Peyer's patch (tissue), 4 donors: ENCODE results near the gene FOXP4. TPM values are rescaled to one million over a fixed set of nuclear protein-coding genes. Genes with fewer than 3 reads are reported as not detected.

Experiments used
- DNase-seq, 3 donors: peaks; one replicate each; pipeline ENCODE4 v3.0.0-alpha.2; 2017 to 2019
- H3K27ac ChIP-seq, 4 donors: fragments of 200-600 bp; sonication (generic); one replicate each; pipeline ENCODE4 v1.5.1; 2016 to 2019
- H3K27me3 ChIP-seq, 2 donors: fragments of 200-600 bp; sonication (generic); one replicate each; pipeline ENCODE4 v1.5.1; 2019
- H3K36me3 ChIP-seq, 3 donors: fragments of 200-600 bp; sonication (generic); one replicate each; pipeline ENCODE4 v1.5.1; 2016 to 2019
- H3K4me1 ChIP-seq, 4 donors: fragments of 200-600 bp; sonication (generic); one replicate each; pipeline ENCODE4 v1.5.1; 2016 to 2019
- H3K4me3 ChIP-seq, 4 donors: fragments of 200-600 bp; sonication (generic); 1 replicate in 3 of 4; 2 replicates in 1 of 4; pipeline ENCODE4 v1.5.1; 2016 to 2019; ENCODE audit warnings: mild to moderate bottlenecking in 1 of 4
- H3K9me3 ChIP-seq, 4 donors: fragments of 200-600 bp; sonication (generic); one replicate each; pipeline ENCODE4 v1.5.1; 2016 to 2019; ENCODE audit warnings: mild to moderate bottlenecking in 1 of 4
- POLR2A ChIP-seq, 2 donors: fragments of 450-650 bp; IDR thresholded peaks; one replicate each; pipeline ENCODE4 v1.5.1; 2017; ENCODE audit warnings: antibody characterized with exemption in 2 of 2, mild to moderate bottlenecking in 2 of 2, moderate library complexity in 2 of 2
- total RNA-seq, 4 donors: library from RNA; depleted of rRNA; stranded (reverse); fragments of >200 nt; gene quantifications; one replicate each; pipeline ENCODE4 v1.1.0, GENCODE V29; 2016
- TF ChIP-seq, protein P1 (sequence below), 6 experiments: fragments of 450-650 bp in 4 of 6; fragments of 200-600 bp in 2 of 6; sonication (generic) in 1 of 6; IDR thresholded peaks; one replicate each; pipeline ENCODE4 v1.5.1; 2017 to 2019; ENCODE audit warnings: antibody characterized with exemption in 6 of 6, mild to moderate bottlenecking in 3 of 6, moderate library complexity in 1 of 6

The FOXP4 gene
- total RNA-seq, 4 donors from 2014 or later: 13.2 to 36.5 (median 20.0) TPM

DNA sequence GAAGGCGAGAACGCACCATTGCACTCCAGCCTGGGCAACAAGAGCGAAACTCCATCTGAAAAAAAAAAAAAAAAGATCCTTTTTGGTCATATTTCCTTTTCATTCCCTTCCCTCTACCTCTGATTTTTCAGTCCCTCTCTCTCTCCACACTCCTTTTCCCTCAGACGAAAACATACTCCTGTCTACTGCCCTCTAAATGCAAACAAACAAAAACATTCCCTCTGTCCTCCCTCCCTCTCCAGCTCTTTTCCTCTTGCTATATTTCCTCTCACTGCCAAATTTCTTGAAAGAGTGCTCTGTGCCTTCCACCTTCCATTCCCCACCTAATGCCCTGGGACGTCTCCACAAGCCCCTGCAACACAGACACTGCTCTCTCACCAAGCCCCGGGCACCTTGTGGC, 77.1 kb downstream of the FOXP4 start:
- Histone ChIP-seq H3K4me3 (no peak overlapping the region), H3K27ac (no peak overlapping the region), H3K9me3 (peaks cover 0 to 5% (median 0%) of the 10 kb centered on the region in 4 donors), H3K36me3 (no peaks in the 10 kb centered on the region), H3K4me1 (no peaks in the 10 kb centered on the region), H3K27me3 (no peaks in the 10 kb centered on the region)
- no peak for TF ChIP-seq POLR2A (IDR thresholded peaks at IDR 0.05)
- TF ChIP-seq, protein P1, sequence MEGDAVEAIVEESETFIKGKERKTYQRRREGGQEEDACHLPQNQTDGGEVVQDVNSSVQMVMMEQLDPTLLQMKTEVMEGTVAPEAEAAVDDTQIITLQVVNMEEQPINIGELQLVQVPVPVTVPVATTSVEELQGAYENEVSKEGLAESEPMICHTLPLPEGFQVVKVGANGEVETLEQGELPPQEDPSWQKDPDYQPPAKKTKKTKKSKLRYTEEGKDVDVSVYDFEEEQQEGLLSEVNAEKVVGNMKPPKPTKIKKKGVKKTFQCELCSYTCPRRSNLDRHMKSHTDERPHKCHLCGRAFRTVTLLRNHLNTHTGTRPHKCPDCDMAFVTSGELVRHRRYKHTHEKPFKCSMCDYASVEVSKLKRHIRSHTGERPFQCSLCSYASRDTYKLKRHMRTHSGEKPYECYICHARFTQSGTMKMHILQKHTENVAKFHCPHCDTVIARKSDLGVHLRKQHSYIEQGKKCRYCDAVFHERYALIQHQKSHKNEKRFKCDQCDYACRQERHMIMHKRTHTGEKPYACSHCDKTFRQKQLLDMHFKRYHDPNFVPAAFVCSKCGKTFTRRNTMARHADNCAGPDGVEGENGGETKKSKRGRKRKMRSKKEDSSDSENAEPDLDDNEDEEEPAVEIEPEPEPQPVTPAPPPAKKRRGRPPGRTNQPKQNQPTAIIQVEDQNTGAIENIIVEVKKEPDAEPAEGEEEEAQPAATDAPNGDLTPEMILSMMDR (IDR thresholded peaks at IDR 0.05): no peak
- no peak for DNase-seq

DNA sequence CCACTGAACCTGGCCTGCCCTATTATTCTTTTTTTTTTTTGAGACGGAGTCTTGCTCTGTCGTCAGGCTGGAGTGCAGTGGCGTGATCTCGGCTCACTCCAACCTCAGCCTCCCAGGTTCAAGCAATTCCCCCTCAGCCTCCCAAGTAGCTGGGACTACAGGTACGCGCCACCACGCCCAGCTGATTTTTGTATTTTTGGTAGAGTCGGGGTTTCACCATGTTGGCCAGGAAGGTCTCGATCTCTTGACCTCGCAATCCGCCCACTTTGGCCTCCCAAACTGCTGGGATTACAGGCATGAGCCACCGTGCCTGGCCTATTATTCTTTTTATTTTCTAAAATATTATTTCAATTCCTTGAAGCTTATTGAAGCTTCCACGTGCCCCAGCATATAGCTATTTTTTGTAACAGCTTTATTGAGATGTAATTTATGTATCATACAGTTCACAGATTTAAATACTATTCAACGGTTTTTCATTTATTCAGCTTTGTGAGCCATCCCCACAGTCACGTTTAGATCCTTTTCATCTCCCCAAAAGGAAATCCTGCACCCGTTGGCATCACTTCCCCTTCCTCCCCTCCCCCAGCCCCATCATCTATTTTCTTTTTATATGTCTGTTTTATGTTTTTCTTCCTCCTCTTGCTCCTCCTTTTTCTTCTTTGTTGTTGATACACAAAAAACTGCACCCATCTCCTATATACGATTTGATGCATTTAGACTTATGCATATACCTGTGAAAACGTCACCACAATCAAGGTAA, 78.6 kb downstream of the FOXP4 start:
- TF ChIP-seq, protein P1 (IDR thresholded peaks at IDR 0.05): no peak
- TF ChIP-seq POLR2A (IDR thresholded peaks at IDR 0.05): no peak
- Histone ChIP-seq H3K9me3 (peaks cover 0 to 5% (median 0%) of the 10 kb centered on the region in 4 donors), H3K4me3 (no peak overlapping the region), H3K27me3 (no peaks in the 10 kb centered on the region), H3K36me3 (no peaks in the 10 kb centered on the region), H3K4me1 (no peaks in the 10 kb centered on the region), H3K27ac (no peak overlapping the region)
- no peak for DNase-seq

GRCh38 chr6:41625442-41625841, 79.3 kb downstream of the FOXP4 start:
- no peak overlapping the region for H3K27ac ChIP-seq
- TF ChIP-seq, protein P1 (IDR thresholded peaks at IDR 0.05): no peak
- no peaks in the 10 kb centered on the region for H3K36me3 ChIP-seq
- no peaks in the 10 kb centered on the region for H3K27me3 ChIP-seq
- H3K4me1 ChIP-seq: no peaks in the 10 kb centered on the region
- H3K4me3 ChIP-seq: no peak overlapping the region
- DNase-seq: no peak
- peaks cover 0 to 5% (median 0%) of the 10 kb centered on the region in 4 donors for H3K9me3 ChIP-seq

GRCh38 chr6:41626022-41626421, 79.8 kb downstream of the FOXP4 start:
- Histone ChIP-seq H3K27ac (no peak overlapping the region), H3K9me3 (peaks cover 0 to 5% (median 0%) of the 10 kb centered on the region in 4 donors), H3K4me3 (no peak overlapping the region), H3K36me3 (no peaks in the 10 kb centered on the region), H3K27me3 (no peaks in the 10 kb centered on the region), H3K4me1 (no peaks in the 10 kb centered on the region)
- no peak for DNase-seq
- no peak for TF ChIP-seq POLR2A (IDR thresholded peaks at IDR 0.05)
- TF ChIP-seq, protein P1 (IDR thresholded peaks at IDR 0.05): no peak

DNA sequence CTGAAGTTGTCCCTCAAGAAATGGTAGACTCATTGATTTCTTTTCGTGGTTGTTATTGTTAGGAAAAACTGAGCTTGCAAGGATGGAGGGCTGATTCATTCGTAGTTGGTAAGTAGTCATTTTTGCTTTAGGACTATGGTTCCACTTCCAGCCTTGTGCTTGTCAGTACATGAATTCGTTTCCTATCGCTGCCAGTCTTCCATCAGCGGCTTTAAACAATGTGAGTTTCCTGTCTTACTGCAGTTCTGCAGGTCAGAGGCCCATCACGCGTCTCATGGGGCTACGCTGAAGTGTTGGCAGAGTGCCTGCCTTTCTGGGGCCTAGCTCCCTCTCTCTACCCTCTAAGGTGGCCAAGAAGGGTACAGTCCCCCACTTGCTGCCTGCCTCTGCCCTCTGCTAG, 80.7 kb downstream of the FOXP4 start:
- H3K27ac ChIP-seq: no peak overlapping the region
- DNase-seq: no peak
- no peaks in the 10 kb centered on the region for H3K27me3 ChIP-seq
- no peaks in the 10 kb centered on the region for H3K4me1 ChIP-seq
- TF ChIP-seq, protein P1 (IDR thresholded peaks at IDR 0.05): no peak
- no peak for TF ChIP-seq POLR2A (IDR thresholded peaks at IDR 0.05)
- H3K9me3 ChIP-seq: no peaks in the 10 kb centered on the region
- no peak overlapping the region for H3K4me3 ChIP-seq
- H3K36me3 ChIP-seq: no peaks in the 10 kb centered on the region
